ENCODE results near the gene C9orf43. TPM values are rescaled to one million over a fixed set of nuclear protein-coding genes. Genes with fewer than 3 reads are reported as not detected.

Gene C9orf43
- total and polyA plus RNA-seq, 9 of the 15 experiments (the other 6 are each of a cell fraction or from before 2014, with no cell fraction given): 0.21 to 0.58 (median 0.33) TPM

GRCh38 chr9:113388833-113389232 lies 21.7 kb upstream of the C9orf43 start:
- DNase-seq (ENCODE audit: extremely low read depth in 1 of 4, low spot score in 3 of 4) (no peak), ATAC-seq (no peak), FAIRE-seq (no peak)
- no peaks in the 10 kb centered on the region for H3K79me2 ChIP-seq (ENCODE audit: control insufficient read depth, insufficient read depth, low read length)
- H3K4me2 ChIP-seq (ENCODE audit: insufficient read depth, low read length): no peak overlapping the region
- peak overlapping the region in 1 of 2 experiments; percentile 68; a peak in 2 of 4 replicates for H3K9ac ChIP-seq (ENCODE audit: insufficient read depth in 1 of 2, low read depth in 2 of 2, low read length in 2 of 2)
- H3K27me3 ChIP-seq (ENCODE audit: control insufficient read depth in 2 of 2, insufficient read depth in 2 of 2, low read length in 2 of 2): no peaks in the 10 kb centered on the region
- 69% methylated on average over 12 of the region's 13 CpGs for WGBS (ENCODE audit: insufficient coverage, low coverage, missing lambda C conversion rate)
- POLR2A ChIA-PET: interaction anchor here (0.6 kb wide), 1 partner anchor 94 kb away, joined by 3 read pairs; no protein-coding TSS in a partner anchor
- no peak overlapping the region for H3K4me3 ChIP-seq
- intact Hi-C loops (cut with micrococcal nuclease) (no loop called here), in situ Hi-C loops (cut with MboI) (no loop called here)
- H2AFZ ChIP-seq (ENCODE audit: low read depth, low read length): no peak overlapping the region
- H3K36me3 ChIP-seq (ENCODE audit: control insufficient read depth, insufficient read depth, low read length): peaks cover 36% of the 10 kb centered on the region; the same call in 2 of the 3 replicates
- no peak overlapping the region for H3K27ac ChIP-seq (ENCODE audit: extremely low read depth, low read depth, low read length)
- CTCF ChIA-PET (ENCODE audit: low intra/inter-chr PET ratio): no interaction called here
- BruUV-seq (replicated peaks): no TSS peak
- H4K20me1 ChIP-seq (replicated peaks; ENCODE audit: control insufficient read depth, insufficient read depth, low read length): no peaks in the 10 kb centered on the region
- no peaks in the 10 kb centered on the region for H3K9me1 ChIP-seq (ENCODE audit: control insufficient read depth, insufficient read depth, low read length)
- no peaks in the 10 kb centered on the region for H3K9me3 ChIP-seq (replicated peaks; ENCODE audit: control insufficient read depth, insufficient read depth, low read depth, low read length)
- H3K4me1 ChIP-seq (replicated peaks in 1 of 2; ENCODE audit: control insufficient read depth in 2 of 2, insufficient read depth in 2 of 2, low read length in 2 of 2): peaks cover 2 to 8% of the 10 kb centered on the region in 2 experiments; a peak in 3 of 5 replicates
- TF ChIP-seq NONO (IDR thresholded peaks at IDR 0.05; ENCODE audit: low read depth in 2 of 2, low read length in 1 of 2) (no peak), ZSCAN32 (CRISPR knock-in tag; IDR thresholded peaks at IDR 0.05) (no peak), NR3C1 (CRISPR knock-in tag; IDR thresholded peaks at IDR 0.05) (no peak), PTBP1 (IDR thresholded peaks at IDR 0.05; ENCODE audit: low read depth, low read length) (no peak), PHF20 (IDR thresholded peaks at IDR 0.05; ENCODE audit: partially characterized antibody) (no peak), ZNF354B (CRISPR knock-in tag; IDR thresholded peaks at IDR 0.05) (no peak), SMAD3 (CRISPR knock-in tag; conservative IDR thresholded peaks at IDR 0.05) (no peak), THRAP3 (IDR thresholded peaks at IDR 0.05; ENCODE audit: borderline replicate concordance) (no peak)
- TF ChIP-seq, protein P1, sequence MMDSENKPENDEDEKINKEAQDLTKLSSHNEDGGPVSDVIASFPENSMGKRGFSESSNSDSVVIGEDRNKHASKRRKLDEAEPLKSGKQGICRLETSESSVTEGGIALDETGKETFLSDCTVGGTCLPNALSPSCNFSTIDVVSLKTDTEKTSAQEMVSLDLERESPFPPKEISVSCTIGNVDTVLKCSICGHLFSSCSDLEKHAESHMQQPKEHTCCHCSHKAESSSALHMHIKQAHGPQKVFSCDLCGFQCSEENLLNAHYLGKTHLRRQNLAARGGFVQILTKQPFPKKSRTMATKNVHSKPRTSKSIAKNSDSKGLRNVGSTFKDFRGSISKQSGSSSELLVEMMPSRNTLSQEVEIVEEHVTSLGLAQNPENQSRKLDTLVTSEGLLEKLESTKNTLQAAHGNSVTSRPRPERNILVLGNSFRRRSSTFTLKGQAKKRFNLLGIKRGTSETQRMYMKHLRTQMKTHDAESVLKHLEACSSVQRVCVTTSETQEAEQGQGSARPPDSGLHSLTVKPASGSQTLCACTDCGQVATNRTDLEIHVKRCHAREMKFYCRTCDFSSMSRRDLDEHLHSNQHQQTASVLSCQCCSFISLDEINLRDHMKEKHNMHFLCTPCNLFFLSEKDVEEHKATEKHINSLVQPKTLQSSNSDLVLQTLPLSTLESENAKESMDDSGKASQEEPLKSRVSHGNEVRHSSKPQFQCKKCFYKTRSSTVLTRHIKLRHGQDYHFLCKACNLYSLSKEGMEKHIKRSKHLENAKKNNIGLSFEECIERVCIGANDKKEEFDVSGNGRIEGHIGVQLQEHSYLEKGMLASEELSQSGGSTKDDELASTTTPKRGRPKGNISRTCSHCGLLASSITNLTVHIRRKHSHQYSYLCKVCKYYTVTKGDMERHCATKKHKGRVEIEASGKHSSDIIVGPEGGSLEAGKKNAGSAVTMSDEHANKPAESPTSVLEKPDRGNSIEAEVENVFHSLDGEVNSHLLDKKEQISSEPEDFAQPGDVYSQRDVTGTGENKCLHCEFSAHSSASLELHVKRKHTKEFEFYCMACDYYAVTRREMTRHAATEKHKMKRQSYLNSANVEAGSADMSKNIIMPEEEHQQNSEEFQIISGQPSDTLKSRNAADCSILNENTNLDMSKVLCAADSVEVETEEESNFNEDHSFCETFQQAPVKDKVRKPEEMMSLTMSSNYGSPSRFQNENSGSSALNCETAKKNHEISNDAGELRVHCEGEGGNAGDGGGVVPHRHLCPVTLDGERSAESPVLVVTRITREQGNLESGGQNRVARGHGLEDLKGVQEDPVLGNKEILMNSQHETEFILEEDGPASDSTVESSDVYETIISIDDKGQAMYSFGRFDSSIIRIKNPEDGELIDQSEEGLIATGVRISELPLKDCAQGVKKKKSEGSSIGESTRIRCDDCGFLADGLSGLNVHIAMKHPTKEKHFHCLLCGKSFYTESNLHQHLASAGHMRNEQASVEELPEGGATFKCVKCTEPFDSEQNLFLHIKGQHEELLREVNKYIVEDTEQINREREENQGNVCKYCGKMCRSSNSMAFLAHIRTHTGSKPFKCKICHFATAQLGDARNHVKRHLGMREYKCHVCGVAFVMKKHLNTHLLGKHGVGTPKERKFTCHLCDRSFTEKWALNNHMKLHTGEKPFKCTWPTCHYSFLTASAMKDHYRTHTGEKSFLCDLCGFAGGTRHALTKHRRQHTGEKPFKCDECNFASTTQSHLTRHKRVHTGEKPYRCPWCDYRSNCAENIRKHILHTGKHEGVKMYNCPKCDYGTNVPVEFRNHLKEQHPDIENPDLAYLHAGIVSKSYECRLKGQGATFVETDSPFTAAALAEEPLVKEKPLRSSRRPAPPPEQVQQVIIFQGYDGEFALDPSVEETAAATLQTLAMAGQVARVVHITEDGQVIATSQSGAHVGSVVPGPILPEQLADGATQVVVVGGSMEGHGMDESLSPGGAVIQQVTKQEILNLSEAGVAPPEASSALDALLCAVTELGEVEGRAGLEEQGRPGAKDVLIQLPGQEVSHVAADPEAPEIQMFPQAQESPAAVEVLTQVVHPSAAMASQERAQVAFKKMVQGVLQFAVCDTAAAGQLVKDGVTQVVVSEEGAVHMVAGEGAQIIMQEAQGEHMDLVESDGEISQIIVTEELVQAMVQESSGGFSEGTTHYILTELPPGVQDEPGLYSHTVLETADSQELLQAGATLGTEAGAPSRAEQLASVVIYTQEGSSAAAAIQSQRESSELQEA (IDR thresholded peaks at IDR 0.05; ENCODE audit: low read depth): no peak
